Tibial artery (tissue), 4 donors: ENCODE data around the gene AKAP13.

Experiments used
- DNase-seq, 2 donors: peaks; one replicate each; pipeline ENCODE4 v3.0.0-alpha.2; 2019
- H3K27ac ChIP-seq, 2 donors: fragments of 200-600 bp; sonication (generic) in 1 of 2; 1 replicate in 1 of 2; 2 replicates in 1 of 2; pipeline ENCODE4 v1.5.1; 2018 to 2019; ENCODE audit warnings: mild to moderate bottlenecking in 1 of 2
- H3K27me3 ChIP-seq, 2 donors: fragments of 200-600 bp; sonication (generic) in 1 of 2; one replicate each; pipeline versions ENCODE4 v1.5.1 to v1.6.0; 2016 to 2019
- H3K36me3 ChIP-seq, 3 donors: fragments of 200-600 bp; sonication (generic) in 2 of 3; one replicate each; pipeline ENCODE4 v1.5.1; 2016 to 2019; ENCODE audit warnings: mild to moderate bottlenecking in 2 of 3
- H3K4me1 ChIP-seq, 4 donors: fragments of 200-600 bp; sonication (generic) in 2 of 4; 1 replicate in 3 of 4; 2 replicates in 1 of 4; pipeline ENCODE4 v1.5.1; 2016 to 2019
- H3K4me3 ChIP-seq, 2 donors: fragments of 200-600 bp; sonication (generic) in 1 of 2; 1 replicate in 1 of 2; 2 replicates in 1 of 2; pipeline ENCODE4 v1.5.1; 2018 to 2019; ENCODE audit warnings: mild to moderate bottlenecking in 2 of 2
- H3K9me3 ChIP-seq, 3 donors: fragments of 200-600 bp; sonication (generic) in 1 of 3; one replicate each; pipeline ENCODE4 v1.5.1; 2016 to 2019
- CTCF ChIP-seq, 2 experiments: fragments of 200-600 bp in 1 of 2; fragments of 450-650 bp in 1 of 2; IDR thresholded peaks; one replicate each; pipeline ENCODE4 v1.5.1; 2017 to 2019; ENCODE audit warnings: antibody characterized with exemption in 2 of 2, mild to moderate bottlenecking in 1 of 2, moderate library complexity in 1 of 2
- intact Hi-C: fragments of 100-400 bp; cut with DNase I; formaldehyde crosslinking; loops from one replicate; pipeline ENCODE4 v1.15.0; 2023; ENCODE audit warnings: low total_unique reads

AKAP13 gene

GRCh38 chr15:85495096-85495495 lies 114.7 kb downstream of the AKAP13 start:
- TF ChIP-seq CTCF (IDR thresholded peaks at IDR 0.05), result no peak
- Histone ChIP-seq H3K27ac (no peak overlapping the region), H3K4me3 (no peak overlapping the region), H3K4me1 (peaks cover 0 to 18% (median 4%) of the 10 kb centered on the region in 4 donors), H3K9me3 (no peaks in the 10 kb centered on the region), H3K36me3 (no peaks in the 10 kb centered on the region), H3K27me3 (no peaks in the 10 kb centered on the region)
- DNase-seq, result no peak
- intact Hi-C loops, result no loop called here

- Histone ChIP-seq H3K27ac (no peak overlapping the region), H3K27me3 (no peaks in the 10 kb centered on the region), H3K9me3 (no peaks in the 10 kb centered on the region), H3K4me1 (peaks cover 0 to 19% (median 6%) of the 10 kb centered on the region in 4 donors), H3K36me3 (no peaks in the 10 kb centered on the region), H3K4me3 (no peak overlapping the region)
- intact Hi-C loops, result no loop called here
- TF ChIP-seq CTCF (IDR thresholded peaks at IDR 0.05), result no peak
- no peak for DNase-seq
Measured at GRCh38 chr15:85495544-85495943, 115.1 kb downstream of the AKAP13 start.

- peaks cover 0 to 19% (median 7%) of the 10 kb centered on the region in 4 donors for H3K4me1 ChIP-seq
- H3K4me3 ChIP-seq, result no peak overlapping the region
- no peak for DNase-seq
- no peaks in the 10 kb centered on the region for H3K9me3 ChIP-seq
- H3K36me3 ChIP-seq, result no peaks in the 10 kb centered on the region
- H3K27ac ChIP-seq, result no peak overlapping the region
- intact Hi-C loops, result no loop called here
- H3K27me3 ChIP-seq, result no peaks in the 10 kb centered on the region
- no peak for TF ChIP-seq CTCF (IDR thresholded peaks at IDR 0.05)
Measured at GRCh38 chr15:85496151-85496550, 115.7 kb downstream of the AKAP13 start.

GRCh38 chr15:85496551-85497171 lies 116.3 kb downstream of the AKAP13 start:
- intact Hi-C loops, result no loop called here
- Histone ChIP-seq H3K9me3 (no peaks in the 10 kb centered on the region), H3K4me1 (peaks cover 0 to 19% (median 7%) of the 10 kb centered on the region in 4 donors), H3K36me3 (no peaks in the 10 kb centered on the region), H3K27me3 (no peaks in the 10 kb centered on the region), H3K4me3 (no peak overlapping the region), H3K27ac (no peak overlapping the region)
- TF ChIP-seq CTCF (IDR thresholded peaks at IDR 0.05), result no peak
- no peak for DNase-seq

- Histone ChIP-seq H3K4me3 (no peak overlapping the region), H3K9me3 (no peaks in the 10 kb centered on the region), H3K4me1 (peaks cover 0 to 19% (median 7%) of the 10 kb centered on the region in 4 donors), H3K27ac (no peak overlapping the region), H3K27me3 (no peaks in the 10 kb centered on the region), H3K36me3 (no peaks in the 10 kb centered on the region)
- no peak for TF ChIP-seq CTCF (IDR thresholded peaks at IDR 0.05)
- DNase-seq, result no peak
- intact Hi-C loops, result no loop called here
Measured at GRCh38 chr15:85497172-85497569, 116.8 kb downstream of the AKAP13 start.

GRCh38 chr15:85498471-85498870 lies 118.1 kb downstream of the AKAP13 start:
- Histone ChIP-seq H3K4me1 (peaks cover 0 to 19% (median 7%) of the 10 kb centered on the region in 4 donors), H3K27me3 (no peaks in the 10 kb centered on the region), H3K27ac (no peak overlapping the region)

More at GRCh38 chr15:85498471-85498870, 118.1 kb downstream of the AKAP13 start:
- no peak for TF ChIP-seq CTCF (IDR thresholded peaks at IDR 0.05)
- intact Hi-C loops, result no loop called here
- DNase-seq, result no peak
- no peaks in the 10 kb centered on the region for H3K9me3 ChIP-seq
- no peak overlapping the region for H3K4me3 ChIP-seq
- no peaks in the 10 kb centered on the region for H3K36me3 ChIP-seq
